ELR (cell line): ENCODE results near the gene MFAP1.
"Not testable (repeated sequence)": the region's sequence is repeated elsewhere in the genome, so short reads cannot be mapped to it uniquely, and the experiment has no call there.

ENCODE experiments used
- DNase-seq: peaks from one replicate; pipeline ENCODE4 v3.0.0-alpha.2; 2015; ENCODE audit warnings: low read depth

MFAP1 gene, protein sequence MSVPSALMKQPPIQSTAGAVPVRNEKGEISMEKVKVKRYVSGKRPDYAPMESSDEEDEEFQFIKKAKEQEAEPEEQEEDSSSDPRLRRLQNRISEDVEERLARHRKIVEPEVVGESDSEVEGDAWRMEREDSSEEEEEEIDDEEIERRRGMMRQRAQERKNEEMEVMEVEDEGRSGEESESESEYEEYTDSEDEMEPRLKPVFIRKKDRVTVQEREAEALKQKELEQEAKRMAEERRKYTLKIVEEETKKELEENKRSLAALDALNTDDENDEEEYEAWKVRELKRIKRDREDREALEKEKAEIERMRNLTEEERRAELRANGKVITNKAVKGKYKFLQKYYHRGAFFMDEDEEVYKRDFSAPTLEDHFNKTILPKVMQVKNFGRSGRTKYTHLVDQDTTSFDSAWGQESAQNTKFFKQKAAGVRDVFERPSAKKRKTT

GRCh38 chr15:43824302-43825246 is at the start of gene MFAP1:
Gene MFAP1, minus strand, starts transcription at chr15:43824690. Its CDS starts 121 bp downstream, at chr15:43824569.
- DNase-seq = peak; percentile 96

DNA sequence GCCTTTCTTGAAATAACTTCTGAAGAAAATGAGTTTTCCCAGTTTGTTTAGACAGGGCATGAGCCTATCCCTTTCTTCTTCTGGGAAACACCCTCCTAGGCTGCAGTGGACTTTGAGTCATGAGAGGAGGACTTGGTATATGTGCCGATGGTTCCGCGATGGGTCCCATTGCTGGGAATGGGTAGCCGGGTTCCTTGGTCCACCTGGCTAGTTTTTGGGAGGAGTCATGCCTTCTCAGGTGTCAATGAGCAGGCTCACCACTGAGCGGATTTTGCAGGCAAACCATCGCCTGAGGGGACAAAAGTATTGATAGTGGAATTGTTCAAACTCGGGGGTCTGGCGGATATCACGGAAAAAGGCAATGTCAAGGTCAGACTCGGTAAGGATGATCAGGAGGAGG is 49.2 kb upstream of the MFAP1 start:
- no peak for DNase-seq

GRCh38 chr15:43872416-43873020 is 48.0 kb upstream of the MFAP1 start:
- DNase-seq = peak; percentile 73

GRCh38 chr15:43871835-43872234 is 47.3 kb upstream of the MFAP1 start:
- no peak for DNase-seq

- DNase-seq = no peak
These were observed 43.9 kb upstream of the MFAP1 start for GRCh38 chr15:43868406-43868805.

DNA sequence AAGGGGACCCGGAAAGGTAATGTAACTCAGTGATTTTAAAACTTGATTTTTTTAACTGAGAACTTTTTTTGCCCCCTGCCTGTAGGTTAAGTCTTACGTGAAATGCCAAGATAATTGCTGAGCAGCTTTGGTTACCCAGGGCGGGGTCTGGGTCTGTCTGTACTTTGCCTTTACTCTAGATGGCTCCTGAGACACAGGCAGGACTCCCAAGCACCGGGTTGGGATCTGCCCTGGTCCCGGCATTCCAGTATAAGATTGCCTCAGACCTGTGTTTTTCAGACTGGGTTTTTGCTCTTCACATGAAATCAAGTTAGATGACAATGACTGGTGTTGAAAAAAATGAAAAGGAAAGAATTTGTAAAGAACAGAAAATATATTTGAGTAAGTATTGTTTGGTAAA is 42.6 kb upstream of the MFAP1 start:
- DNase-seq = no peak

- DNase-seq = not testable (repeated sequence)
These were observed 42.1 kb upstream of the MFAP1 start for GRCh38 chr15:43866636-43867035.

DNA sequence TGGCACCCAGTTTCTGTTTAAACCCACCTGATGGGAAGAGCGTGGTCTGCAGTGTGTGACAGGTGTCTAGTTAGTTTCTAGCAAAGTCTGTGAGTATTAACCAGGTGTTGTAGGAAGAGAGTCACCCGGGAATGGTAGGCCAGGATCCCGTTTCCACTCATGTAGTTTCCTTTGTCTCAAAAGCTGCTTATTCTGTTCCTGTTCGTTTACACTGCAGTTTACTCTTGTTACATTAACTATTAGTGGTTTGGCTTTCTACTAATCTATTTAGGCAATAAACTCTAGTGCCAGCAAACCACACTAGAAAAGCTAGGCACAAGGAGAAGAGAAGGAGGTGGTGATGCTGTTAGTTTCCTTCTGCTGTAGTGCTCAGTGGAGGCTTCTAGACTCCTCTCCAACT is 35.1 kb upstream of the MFAP1 start:
- DNase-seq = no peak

DNA sequence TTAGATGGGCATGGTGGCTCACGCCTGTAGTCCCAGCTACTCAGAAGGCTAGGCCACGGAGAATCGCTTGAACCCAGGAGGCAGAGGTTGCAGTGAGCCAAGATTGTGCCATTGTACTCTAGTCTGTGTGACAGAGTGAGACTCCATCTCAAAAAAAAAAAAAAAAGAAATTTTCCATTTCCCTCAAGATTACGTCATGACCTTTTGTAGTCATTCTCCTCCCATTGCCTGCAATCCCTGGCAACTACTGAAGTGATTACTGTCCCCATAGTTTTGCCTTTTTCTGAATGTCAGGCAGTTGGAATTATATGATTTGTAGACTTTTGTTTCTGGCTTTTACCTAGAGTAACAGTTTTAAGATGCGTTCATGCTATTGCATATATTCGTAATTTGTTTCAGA is 30.3 kb upstream of the MFAP1 start:
- DNase-seq = peak; percentile 6

- no peak for DNase-seq
These were observed 28.1 kb upstream of the MFAP1 start for GRCh38 chr15:43852607-43853006.

GRCh38 chr15:43851251-43851650 is 26.8 kb upstream of the MFAP1 start:
- DNase-seq = no peak

DNA sequence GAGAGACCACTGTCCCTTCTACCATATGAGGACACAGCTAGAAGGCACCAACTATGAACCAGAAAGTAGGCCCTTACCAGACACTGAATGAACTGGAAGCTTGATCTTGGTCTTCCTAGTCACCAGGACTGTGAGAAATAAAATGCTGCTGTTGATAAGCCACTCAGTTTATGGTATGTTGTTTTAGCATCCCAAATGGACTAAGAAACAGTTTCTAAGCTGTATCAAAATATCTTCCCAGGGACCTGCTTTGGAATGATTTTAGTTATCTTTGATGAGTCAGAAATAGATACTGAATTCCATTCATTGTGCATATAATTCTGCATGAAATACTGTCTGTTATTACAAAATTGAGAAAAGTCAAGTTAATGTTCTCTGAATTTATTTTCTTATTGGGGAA is 20.9 kb upstream of the MFAP1 start:
- DNase-seq = no peak

DNA sequence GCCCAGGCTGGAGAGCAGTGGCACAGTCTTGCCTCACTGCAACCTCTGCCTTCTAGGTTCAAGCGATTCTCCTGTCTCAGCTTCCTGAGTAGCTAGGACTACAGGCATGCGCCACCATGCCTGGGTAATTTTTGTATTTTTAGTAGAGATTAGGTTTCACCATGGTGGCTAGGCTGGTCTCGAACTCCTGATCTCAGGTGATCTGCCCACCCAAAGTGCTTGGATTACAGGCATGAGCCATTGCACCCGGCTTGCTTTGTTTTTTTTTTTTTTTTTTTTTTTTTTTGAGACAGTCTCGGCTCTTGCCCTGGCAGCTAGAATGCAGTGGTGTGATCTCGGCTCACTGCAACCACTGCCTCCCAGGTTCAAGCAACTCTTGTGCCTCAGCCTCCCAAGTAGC is 8.0 kb upstream of the MFAP1 start:
- not testable (repeated sequence) for DNase-seq

- DNase-seq = not testable (repeated sequence)
These were observed 7.1 kb upstream of the MFAP1 start for GRCh38 chr15:43831519-43832052.

DNA sequence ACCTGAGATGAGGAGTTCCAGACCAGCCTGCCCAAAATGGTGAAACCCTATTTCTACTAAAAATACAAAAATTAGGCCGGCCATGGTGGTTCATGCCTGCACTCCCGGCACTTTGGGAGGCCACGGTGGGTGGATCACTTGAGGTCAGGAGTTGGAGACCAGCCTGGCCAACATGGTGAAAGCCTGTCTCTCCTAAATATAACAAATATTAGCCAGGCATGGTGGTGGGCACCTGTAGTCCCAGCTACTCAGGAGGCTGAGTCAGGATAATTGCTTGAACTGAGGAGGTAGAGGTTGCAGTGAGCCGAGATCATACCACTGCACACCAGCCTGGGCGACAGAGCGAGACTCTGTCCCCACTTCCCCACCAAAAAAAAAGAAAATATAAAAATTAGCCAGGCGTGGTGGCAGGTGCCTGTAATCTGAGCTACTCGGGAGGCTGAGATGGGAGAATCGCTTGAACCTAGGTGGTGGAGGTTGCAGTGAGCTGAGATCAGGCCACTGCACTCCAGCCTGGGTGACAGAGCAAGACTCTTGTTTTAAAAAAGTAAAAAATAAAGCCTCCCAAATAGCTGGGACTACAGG is 6.3 kb upstream of the MFAP1 start:
- not testable (repeated sequence) for DNase-seq

DNA sequence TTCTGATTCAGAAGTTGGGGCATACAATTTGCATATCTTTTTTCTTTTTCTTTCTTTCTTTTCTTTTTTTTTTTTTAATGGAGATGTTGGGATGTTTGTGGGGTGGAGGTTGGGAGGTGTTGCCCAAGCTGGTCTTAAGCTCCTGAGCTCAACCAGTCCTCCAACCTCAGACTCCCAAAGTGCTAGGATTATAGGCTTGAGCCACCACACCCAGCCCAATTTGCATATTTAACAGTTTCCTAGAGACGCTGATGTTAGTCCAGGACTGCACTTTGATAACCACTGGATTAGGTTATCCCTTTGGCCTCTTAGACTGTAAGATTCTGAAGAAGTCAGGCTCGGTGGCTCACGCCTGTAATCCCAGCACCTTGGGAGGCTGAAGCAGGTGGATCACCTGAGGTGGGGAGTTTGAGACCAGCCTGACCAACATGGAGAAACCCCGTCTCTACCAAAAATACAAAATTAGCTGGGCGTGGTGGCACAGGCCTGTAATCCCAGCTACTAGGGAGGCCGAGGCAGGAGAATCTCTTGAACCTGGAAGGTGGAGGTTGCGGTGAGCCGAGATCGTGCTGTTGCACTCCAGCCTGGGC is 5.6 kb upstream of the MFAP1 start:
- not testable (repeated sequence) for DNase-seq

DNA sequence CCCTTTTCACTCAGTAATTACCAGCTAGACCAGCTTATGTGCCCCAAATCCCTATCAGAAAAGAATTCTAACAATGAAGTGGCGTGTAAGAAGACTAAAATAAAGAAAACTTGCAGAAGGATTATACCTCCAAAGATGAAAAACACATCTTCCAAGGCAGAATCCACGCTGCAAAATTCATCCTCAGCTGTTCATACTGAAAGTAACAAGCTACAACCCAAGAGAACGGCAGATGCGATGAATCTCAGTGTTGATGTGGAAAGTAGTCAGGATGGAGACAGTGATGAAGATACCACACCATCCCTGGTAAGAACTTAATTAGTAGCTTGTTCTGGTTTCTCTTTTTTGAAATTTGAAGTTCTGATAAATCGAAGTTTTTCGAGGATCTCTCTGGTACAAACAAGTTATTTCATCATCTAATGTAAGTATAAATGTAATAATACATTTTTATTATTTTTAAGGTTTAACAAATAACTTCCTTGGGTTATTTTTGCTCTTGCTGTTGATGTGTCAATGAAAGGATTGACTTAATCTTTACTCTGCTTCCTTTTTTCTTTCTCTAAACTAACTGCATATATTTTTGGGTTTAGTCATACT is 3.7 kb upstream of the MFAP1 start:
- peak; percentile 21 for DNase-seq

DNA sequence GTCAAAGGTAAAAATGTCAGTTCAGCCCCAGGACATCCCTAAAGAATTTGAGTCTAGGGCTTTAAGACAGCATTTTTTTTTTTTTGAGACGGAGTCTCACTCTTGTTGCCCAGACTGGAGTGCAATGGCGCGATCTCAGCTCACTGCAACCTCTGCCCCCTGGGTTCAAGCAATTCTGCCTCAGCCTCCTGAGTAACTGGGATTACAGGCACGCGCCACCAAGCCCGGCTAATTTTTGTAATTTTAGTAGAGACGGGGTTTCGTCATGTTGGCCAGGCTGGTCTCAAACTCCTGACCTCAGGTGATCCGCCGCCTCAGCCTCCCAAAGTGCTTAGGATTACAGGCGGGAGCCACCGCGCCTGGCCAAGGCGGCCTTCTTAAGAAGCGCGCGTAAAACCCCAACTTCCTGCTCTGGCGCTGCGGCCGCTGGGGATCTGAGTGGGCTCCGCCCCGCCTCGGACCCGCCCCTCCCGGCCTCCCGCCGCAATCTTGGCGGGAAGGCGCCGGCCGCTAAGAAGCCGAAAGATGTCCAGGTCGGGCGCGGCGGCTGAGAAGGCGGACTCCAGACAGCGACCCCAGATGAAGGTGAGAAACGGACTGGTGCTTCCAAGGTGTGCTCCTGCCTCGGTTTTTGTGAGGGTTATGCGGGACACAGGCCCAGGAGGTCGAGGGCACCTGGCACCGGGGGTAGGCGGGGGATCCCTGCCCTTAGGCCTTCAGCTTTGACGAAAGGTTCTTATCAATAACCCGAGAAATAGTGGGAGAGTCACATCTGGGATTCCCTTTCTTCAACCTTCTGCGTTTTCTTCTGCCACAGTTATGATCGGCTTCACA is 2.2 kb upstream of the MFAP1 start, which contains the start of gene WDR76:
Gene WDR76, plus strand, starts transcription at position 495 of the 834 bp plus-strand sequence. Its CDS starts 31 bp downstream, at position 526.
- DNase-seq = peak; percentile 93

DNA sequence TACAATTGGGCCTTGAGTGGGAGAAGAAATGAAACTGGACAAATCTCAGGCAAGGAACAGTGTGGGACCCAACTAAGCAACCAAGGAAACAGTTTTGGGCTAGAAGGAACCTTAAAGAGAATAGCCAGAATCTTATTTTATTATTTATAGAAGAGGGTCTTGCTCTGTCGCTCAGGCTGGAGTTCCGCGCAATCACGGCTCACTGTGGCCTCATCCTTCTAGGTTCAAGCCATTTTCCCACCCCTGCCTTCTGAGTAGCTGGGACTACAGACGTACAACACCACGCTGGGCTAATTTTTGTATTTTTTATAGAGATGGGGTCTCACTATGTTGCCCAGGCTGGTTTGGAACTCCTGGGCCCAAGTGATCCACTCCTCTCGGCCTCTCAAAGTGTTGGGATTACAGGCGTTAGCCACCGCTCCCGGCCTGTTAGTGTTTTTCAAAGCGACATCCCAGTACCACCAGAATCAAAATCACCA is 1.6 kb upstream of the MFAP1 start:
- no peak for DNase-seq

GRCh38 chr15:43825305-43825704 is 815 bp upstream of the MFAP1 start:
- DNase-seq = not testable (repeated sequence)
